K562 (cell line): Measurements from ENCODE around the gene ZNF69. TPM values are rescaled to one million over a fixed set of nuclear protein-coding genes. Genes with fewer than 3 reads are reported as not detected.

Experiments
- BRD9 ChIP-seq: fragments of 450-650 bp; IDR thresholded peaks from 2 replicates; pipeline ENCODE4 v1.6.1; 2018; ENCODE audit warnings: low read depth; ENCODE audit not compliant: partially characterized antibody
- CREM ChIP-seq: IDR thresholded peaks from 2 replicates; pipeline ENCODE4 v1.6.1; 2014; ENCODE audit warnings: antibody characterized with exemption, low read depth
- ERF ChIP-seq: fragments of 450-650 bp; formaldehyde crosslinking; IDR thresholded peaks from 2 replicates; pipeline ENCODE4 v1.4.0; 2020; ENCODE audit warnings: mild to moderate bottlenecking, mixed read lengths
- ETV1 ChIP-seq: fragments of 450-650 bp; conservative IDR thresholded peaks from 2 replicates; pipeline ENCODE4 v1.6.1; 2016; ENCODE audit warnings: missing genetic modification characterization, control low read depth, low read depth, missing compliant biosample characterization
- GTF3C2 ChIP-seq: IDR thresholded peaks from 3 replicates; pipeline ENCODE4 v1.6.1; 2011; ENCODE audit warnings: borderline replicate concordance, mild to moderate bottlenecking, moderate library complexity; ENCODE audit not compliant: insufficient read length; ENCODE audit errors: extremely low read depth
- ILK ChIP-seq: fragments of 450-650 bp; IDR thresholded peaks from 2 replicates; pipeline ENCODE4 v1.6.1; 2016; ENCODE audit warnings: missing genetic modification characterization, low read depth, mild to moderate bottlenecking, missing compliant biosample characterization, moderate library complexity, borderline replicate concordance
- NEUROD1 ChIP-seq: fragments of 150-350 bp; IDR thresholded peaks from 2 replicates; pipeline ENCODE4 v1.6.1; 2014; ENCODE audit warnings: borderline replicate concordance, low read length, low read depth; ENCODE audit not compliant: partially characterized antibody
- PHB ChIP-seq: fragments of 250-450 bp; sonication (Bioruptor Pico); IDR thresholded peaks from 2 replicates; pipeline ENCODE4 v1.5.0; 2021
- PTRF ChIP-seq: fragments of 450-650 bp; IDR thresholded peaks from 2 replicates; pipeline ENCODE4 v1.6.1; 2016; ENCODE audit warnings: mild to moderate bottlenecking, missing genetic modification characterization, missing compliant biosample characterization
- TBP ChIP-seq: optimal IDR thresholded peaks from 2 replicates; pipeline ENCODE3; 2011; ENCODE audit warnings: low read depth, low read length, improper control_type of control experiment
- TFE3 ChIP-seq: fragments of 450-650 bp; formaldehyde crosslinking; IDR thresholded peaks from 2 replicates; pipeline ENCODE4 v1.4.0; 2020; ENCODE audit warnings: mild to moderate bottlenecking, mixed read lengths
- ZEB2 ChIP-seq: fragments of 450-650 bp; IDR thresholded peaks from 2 replicates; pipeline ENCODE4 v1.6.1; 2016
- ZNF174 ChIP-seq: fragments of 250-450 bp; sonication (Bioruptor Pico); IDR thresholded peaks from 2 replicates; pipeline ENCODE4 v1.4.0; 2020; ENCODE audit warnings: mild to moderate bottlenecking
- ZNF445 ChIP-seq: fragments of 250-450 bp; sonication (Bioruptor Pico); IDR thresholded peaks from 2 replicates; pipeline ENCODE4 v1.4.0; 2020; ENCODE audit warnings: low read depth, mild to moderate bottlenecking, moderate library complexity
- ZNF644 ChIP-seq: fragments of 200-800 bp; sonication (Bioruptor generic); IDR thresholded peaks from 2 replicates; pipeline ENCODE4 v1.6.1; 2016; ENCODE audit warnings: low read depth, missing genetic modification characterization, missing compliant biosample characterization
- polyA plus RNA-seq, 8 experiments: library from polyadenylated mRNA; depleted of rRNA in 4 of 8; stranded (reverse) in 5 of 8; unstranded in 3 of 8; fragments of >200 nt; fragmentation: Nextera tagmentation in 2 of 8; fragmentation: Illumina TruSeq in 1 of 8; extraction: Ambion mirVana in 2 of 8; extraction: Trizol in 1 of 8; gene quantifications; 2 replicates each; pipeline versions ENCODE4 v1.2.1 to v1.2.3, GENCODE V29; 2011 to 2014; ENCODE audit warnings: inconsistent platforms in 1 of 8, missing spikeins in 1 of 8
- total RNA-seq, 7 experiments: library from RNA; depleted of rRNA in 6 of 7; stranded (reverse); fragments of >200 nt in 6 of 7; fragmentation: Illumina TruSeq in 2 of 7; extraction: Trizol in 2 of 7; gene quantifications; 2 replicates each; pipeline versions ENCODE4 v1.2.1 to v1.2.3, GENCODE V29; 2011 to 2021; ENCODE audit warnings: low replicate concordance in 1 of 7

The ZNF69 gene
- total and polyA plus RNA-seq, 9 of the 15 experiments (the other 6 are each of a cell fraction or from before 2014, with no cell fraction given) = 2.3 to 5.4 (median 3.6) TPM

DNA sequence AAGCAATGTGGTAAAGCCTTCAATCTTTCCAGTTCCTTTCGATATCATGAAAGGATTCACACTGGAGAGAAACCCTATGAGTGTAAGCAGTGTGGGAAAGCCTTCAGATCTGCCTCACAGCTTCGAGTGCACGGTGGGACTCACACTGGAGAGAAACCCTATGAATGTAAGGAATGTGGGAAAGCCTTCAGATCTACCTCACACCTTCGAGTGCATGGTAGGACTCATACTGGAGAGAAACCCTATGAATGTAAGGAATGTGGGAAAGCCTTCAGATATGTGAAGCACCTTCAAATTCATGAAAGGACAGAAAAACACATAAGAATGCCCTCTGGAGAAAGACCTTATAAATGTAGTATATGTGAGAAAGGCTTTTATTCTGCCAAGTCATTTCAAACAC lies 61.6 kb downstream of the ZNF69 start (continued):
- no peak for TF ChIP-seq TFE3 (CRISPR knock-in tag)
- TF ChIP-seq PHB (CRISPR knock-in tag) = no peak
- TF ChIP-seq NEUROD1 = no peak
- no peak for TF ChIP-seq ETV1
- no peak for TF ChIP-seq TBP
- TF ChIP-seq PTRF = no peak
- peak; percentile 88 for TF ChIP-seq ZEB2
- no peak for TF ChIP-seq ZNF644 (tag)
- no peak for TF ChIP-seq ILK (tag)
- no peak for TF ChIP-seq ERF
- no peak for TF ChIP-seq ZNF174
- TF ChIP-seq CREM = no peak
- TF ChIP-seq GTF3C2 = no peak
- no peak for TF ChIP-seq BRD9
- peak; percentile 54; the same call in 1 of the 2 replicates for TF ChIP-seq ZNF445
